ENCODE results near the gene SPCS2. TPM values are rescaled to one million over a fixed set of nuclear protein-coding genes. Genes with fewer than 3 reads are reported as not detected.
A peak's percentile ranks its signal among the peaks of the same experiment; 100 is the strongest.
"Not testable (repeated sequence)": the region's sequence is repeated elsewhere in the genome, so short reads cannot be mapped to it uniquely, and the experiment has no call there.

Gene SPCS2
- total RNA-seq, 1 experiment from 2014 or later: 328 TPM

DNA sequence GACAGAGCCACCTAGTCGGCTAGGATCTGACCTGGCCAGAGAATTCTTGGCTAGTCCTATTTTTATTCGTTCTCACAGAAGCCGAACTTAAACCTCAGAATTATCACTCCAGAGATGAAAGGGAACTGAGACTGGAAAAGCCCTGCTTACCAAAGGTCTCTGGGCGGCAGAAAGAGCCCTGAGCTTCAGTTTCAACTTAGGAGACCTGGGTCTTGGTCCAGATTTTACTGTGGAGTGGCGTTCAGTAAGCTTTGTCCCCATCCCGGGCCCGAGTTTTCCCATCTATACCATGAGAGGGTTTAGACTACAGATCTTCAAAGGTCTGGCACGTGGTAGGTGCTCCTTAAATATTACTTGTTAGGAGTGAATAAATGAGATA is 40.2 kb downstream of the SPCS2 start:
- Mint-ChIP-seq H3K27ac (ENCODE audit: unreplicated experiment) (peak overlapping the region; percentile 82), H3K36me3 (ENCODE audit: insufficient read depth, unreplicated experiment) (peaks cover 10% of the 10 kb centered on the region), H3K4me1 (ENCODE audit: low read depth, unreplicated experiment) (peaks cover 25% of the 10 kb centered on the region), H3K9me3 (ENCODE audit: unreplicated experiment) (no peaks in the 10 kb centered on the region), H3K4me3 (ENCODE audit: unreplicated experiment) (peak overlapping the region; percentile 85), H3K27me3 (ENCODE audit: insufficient read depth, unreplicated experiment) (no peaks in the 10 kb centered on the region)
- peaks cover 16% of the 10 kb centered on the region for H3K4me1 ChIP-seq
- TF ChIP-seq CTCF (IDR thresholded peaks at IDR 0.05; ENCODE audit: insufficient read depth in 1 of 2, low read depth in 1 of 2, low read length in 1 of 2, severe bottlenecking in 1 of 2, unreplicated experiment in 1 of 2): no peak
- DNase-seq: no peak
- H3K27me3 ChIP-seq (replicated peaks; ENCODE audit: control insufficient read depth, insufficient read depth, low read length): no peaks in the 10 kb centered on the region
- intact Hi-C loops (cut with micrococcal nuclease; ENCODE audit: unreplicated experiment): loop anchor here (2.0 kb wide), 1 partner anchor 18 kb away; no protein-coding TSS in a partner anchor
- 0 out of 2 replicates have a peak, but pooled peaks cover 1% of the 10 kb centered on the region for H3K36me3 ChIP-seq (ENCODE audit: control insufficient read depth, insufficient read depth, low read length)
- CTCF ChIA-PET: interaction anchor here (0.7 to 2.3 kb wide), 7 partner anchors 32 to 259 kb away, joined by 3 to 16 read pairs (median 6); no protein-coding TSS in a partner anchor
- POLR2A ChIA-PET: interaction anchor here (0.6 to 3.0 kb wide), 4 partner anchors 32 to 1237 kb away, joined by 3 to 13 read pairs (median 4); partner anchors contain the start of genes SPCS2 and XRRA1
- H3K9me3 ChIP-seq: no peaks in the 10 kb centered on the region
- peak overlapping the region; percentile 61 for H3K4me3 ChIP-seq (ENCODE audit: low read depth, low read length)
- TSS peak; percentile 47 for BruUV-seq (replicated peaks)

- H3K27ac Mint-ChIP-seq (ENCODE audit: unreplicated experiment); H3K27me3 ChIP-seq (replicated peaks; ENCODE audit: control insufficient read depth, insufficient read depth, low read length); H3K9me3 Mint-ChIP-seq (ENCODE audit: unreplicated experiment); H3K36me3 ChIP-seq (ENCODE audit: control insufficient read depth, insufficient read depth, low read length); H3K4me3 ChIP-seq (ENCODE audit: low read depth, low read length); DNase-seq; BruUV-seq (replicated peaks); H3K9me3 ChIP-seq; H3K36me3 Mint-ChIP-seq (ENCODE audit: insufficient read depth, unreplicated experiment); H3K27me3 Mint-ChIP-seq (ENCODE audit: insufficient read depth, unreplicated experiment); intact Hi-C loops (cut with micrococcal nuclease; ENCODE audit: unreplicated experiment); CTCF ChIA-PET: not testable (repeated sequence)
- H3K4me1 Mint-ChIP-seq (ENCODE audit: low read depth, unreplicated experiment): peaks cover 19% of the 10 kb centered on the region
- H3K4me1 ChIP-seq: peaks cover 14% of the 10 kb centered on the region
- POLR2A ChIA-PET: interaction anchor here (3.0 kb wide), 1 partner anchor 41 kb away, joined by 13 read pairs; the partner anchor contains the start of genes SPCS2 and XRRA1
- H3K4me3 Mint-ChIP-seq (ENCODE audit: unreplicated experiment): peak overlapping the region; percentile 85
Measured at GRCh38 chr11:74990150-74990549, 41.1 kb downstream of the SPCS2 start.

DNA sequence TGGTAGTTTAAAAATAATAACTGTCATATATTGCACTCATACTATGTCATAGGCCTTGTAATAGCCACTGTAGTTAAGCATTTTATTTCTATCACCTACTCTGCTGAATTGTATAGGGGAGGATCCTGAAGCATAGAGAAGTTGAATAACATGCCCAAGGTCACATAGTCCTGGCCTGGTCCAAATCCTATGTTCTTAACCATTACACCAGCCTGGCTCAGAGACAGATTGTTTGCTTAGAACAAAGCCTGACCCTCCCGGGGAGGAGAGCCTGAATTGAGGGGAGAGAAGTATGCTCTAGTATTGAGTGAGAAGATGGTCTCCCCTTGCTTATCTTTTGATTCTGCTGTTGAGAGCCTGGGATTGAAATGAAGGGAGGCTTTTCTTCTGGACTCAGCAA is 41.9 kb downstream of the SPCS2 start:
- H3K27me3 ChIP-seq (replicated peaks; ENCODE audit: control insufficient read depth, insufficient read depth, low read length): no peaks in the 10 kb centered on the region
- no peak for DNase-seq
- POLR2A ChIA-PET: no interaction called here

More for the DNA sequence above, 41.9 kb downstream of the SPCS2 start:
- TF ChIP-seq CTCF (IDR thresholded peaks at IDR 0.05; ENCODE audit: insufficient read depth in 1 of 2, low read depth in 1 of 2, low read length in 1 of 2, severe bottlenecking in 1 of 2, unreplicated experiment in 1 of 2): no peak
- peaks cover 10% of the 10 kb centered on the region for H3K36me3 Mint-ChIP-seq (ENCODE audit: insufficient read depth, unreplicated experiment)
- BruUV-seq (replicated peaks): no TSS peak
- H3K36me3 ChIP-seq (ENCODE audit: control insufficient read depth, insufficient read depth, low read length): peaks cover 4% of the 10 kb centered on the region; the same call in 1 of the 2 replicates
- no peaks in the 10 kb centered on the region for H3K9me3 ChIP-seq
- CTCF ChIA-PET: no interaction called here
- H3K27ac Mint-ChIP-seq (ENCODE audit: unreplicated experiment): no peak overlapping the region
- peaks cover 14% of the 10 kb centered on the region for H3K4me1 ChIP-seq
- peaks cover 19% of the 10 kb centered on the region for H3K4me1 Mint-ChIP-seq (ENCODE audit: low read depth, unreplicated experiment)
- no peak overlapping the region for H3K4me3 ChIP-seq (ENCODE audit: low read depth, low read length)
- H3K27me3 Mint-ChIP-seq (ENCODE audit: insufficient read depth, unreplicated experiment): no peaks in the 10 kb centered on the region
- intact Hi-C loops (cut with micrococcal nuclease; ENCODE audit: unreplicated experiment): no loop called here
- H3K9me3 Mint-ChIP-seq (ENCODE audit: unreplicated experiment): no peaks in the 10 kb centered on the region
- peak overlapping the region; percentile 85 for H3K4me3 Mint-ChIP-seq (ENCODE audit: unreplicated experiment)

Data from Caco-2 (cell line).